Measurements from ENCODE around the gene ADGRG1. TPM values are rescaled to one million over a fixed set of nuclear protein-coding genes. Genes with fewer than 3 reads are reported as not detected.

The ADGRG1 gene
- total RNA-seq, 1 donor from 2014 or later: 4.8 TPM

DNA sequence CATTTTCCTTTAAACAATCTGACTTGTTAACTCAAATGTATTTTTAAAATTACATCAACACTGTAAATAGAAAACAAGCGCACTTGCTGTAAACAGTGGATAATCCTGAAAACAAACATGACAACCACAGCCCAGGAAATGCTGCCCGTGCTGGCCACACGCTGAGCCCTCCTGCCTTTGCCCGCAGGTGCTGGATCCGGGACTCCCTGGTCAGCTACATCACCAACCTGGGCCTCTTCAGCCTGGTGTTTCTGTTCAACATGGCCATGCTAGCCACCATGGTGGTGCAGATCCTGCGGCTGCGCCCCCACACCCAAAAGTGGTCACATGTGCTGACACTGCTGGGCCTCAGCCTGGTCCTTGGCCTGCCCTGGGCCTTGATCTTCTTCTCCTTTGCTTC, 33.1 kb downstream of the ADGRG1 start:
- Mint-ChIP-seq H3K4me3 (ENCODE audit: unreplicated experiment) (no peak overlapping the region), H3K36me3 (ENCODE audit: unreplicated experiment) (no peaks in the 10 kb centered on the region), H3K27me3 (ENCODE audit: unreplicated experiment) (peaks cover 5% of the 10 kb centered on the region), H3K27ac (ENCODE audit: unreplicated experiment) (no peak overlapping the region), H3K4me1 (ENCODE audit: unreplicated experiment) (no peaks in the 10 kb centered on the region), H3K9me3 (ENCODE audit: unreplicated experiment) (no peaks in the 10 kb centered on the region)
- no peak for DNase-seq (ENCODE audit: extremely low spot score, unreplicated experiment)
- TF ChIP-seq, protein P1, sequence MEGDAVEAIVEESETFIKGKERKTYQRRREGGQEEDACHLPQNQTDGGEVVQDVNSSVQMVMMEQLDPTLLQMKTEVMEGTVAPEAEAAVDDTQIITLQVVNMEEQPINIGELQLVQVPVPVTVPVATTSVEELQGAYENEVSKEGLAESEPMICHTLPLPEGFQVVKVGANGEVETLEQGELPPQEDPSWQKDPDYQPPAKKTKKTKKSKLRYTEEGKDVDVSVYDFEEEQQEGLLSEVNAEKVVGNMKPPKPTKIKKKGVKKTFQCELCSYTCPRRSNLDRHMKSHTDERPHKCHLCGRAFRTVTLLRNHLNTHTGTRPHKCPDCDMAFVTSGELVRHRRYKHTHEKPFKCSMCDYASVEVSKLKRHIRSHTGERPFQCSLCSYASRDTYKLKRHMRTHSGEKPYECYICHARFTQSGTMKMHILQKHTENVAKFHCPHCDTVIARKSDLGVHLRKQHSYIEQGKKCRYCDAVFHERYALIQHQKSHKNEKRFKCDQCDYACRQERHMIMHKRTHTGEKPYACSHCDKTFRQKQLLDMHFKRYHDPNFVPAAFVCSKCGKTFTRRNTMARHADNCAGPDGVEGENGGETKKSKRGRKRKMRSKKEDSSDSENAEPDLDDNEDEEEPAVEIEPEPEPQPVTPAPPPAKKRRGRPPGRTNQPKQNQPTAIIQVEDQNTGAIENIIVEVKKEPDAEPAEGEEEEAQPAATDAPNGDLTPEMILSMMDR (IDR thresholded peaks at IDR 0.05): no peak

GRCh38 chr16:57661936-57662906, 33.8 kb downstream of the ADGRG1 start:
- TF ChIP-seq, protein P1 (IDR thresholded peaks at IDR 0.05): no peak
- Mint-ChIP-seq H3K36me3 (ENCODE audit: unreplicated experiment) (no peaks in the 10 kb centered on the region), H3K27ac (ENCODE audit: unreplicated experiment) (no peak overlapping the region), H3K4me3 (ENCODE audit: unreplicated experiment) (no peak overlapping the region), H3K9me3 (ENCODE audit: unreplicated experiment) (no peaks in the 10 kb centered on the region), H3K4me1 (ENCODE audit: unreplicated experiment) (no peaks in the 10 kb centered on the region), H3K27me3 (ENCODE audit: unreplicated experiment) (peaks cover 5% of the 10 kb centered on the region)
- no peak for DNase-seq (ENCODE audit: extremely low spot score, unreplicated experiment)

- H3K4me1 Mint-ChIP-seq (ENCODE audit: unreplicated experiment): no peaks in the 10 kb centered on the region
- H3K9me3 Mint-ChIP-seq (ENCODE audit: unreplicated experiment): no peaks in the 10 kb centered on the region
- peaks cover 5% of the 10 kb centered on the region for H3K27me3 Mint-ChIP-seq (ENCODE audit: unreplicated experiment)
- TF ChIP-seq, protein P1 (IDR thresholded peaks at IDR 0.05): no peak
- no peaks in the 10 kb centered on the region for H3K36me3 Mint-ChIP-seq (ENCODE audit: unreplicated experiment)
- no peak overlapping the region for H3K27ac Mint-ChIP-seq (ENCODE audit: unreplicated experiment)
- H3K4me3 Mint-ChIP-seq (ENCODE audit: unreplicated experiment): no peak overlapping the region
- DNase-seq (ENCODE audit: extremely low spot score, unreplicated experiment): no peak
These were observed 35.0 kb downstream of the ADGRG1 start for GRCh38 chr16:57663436-57663835.

DNA sequence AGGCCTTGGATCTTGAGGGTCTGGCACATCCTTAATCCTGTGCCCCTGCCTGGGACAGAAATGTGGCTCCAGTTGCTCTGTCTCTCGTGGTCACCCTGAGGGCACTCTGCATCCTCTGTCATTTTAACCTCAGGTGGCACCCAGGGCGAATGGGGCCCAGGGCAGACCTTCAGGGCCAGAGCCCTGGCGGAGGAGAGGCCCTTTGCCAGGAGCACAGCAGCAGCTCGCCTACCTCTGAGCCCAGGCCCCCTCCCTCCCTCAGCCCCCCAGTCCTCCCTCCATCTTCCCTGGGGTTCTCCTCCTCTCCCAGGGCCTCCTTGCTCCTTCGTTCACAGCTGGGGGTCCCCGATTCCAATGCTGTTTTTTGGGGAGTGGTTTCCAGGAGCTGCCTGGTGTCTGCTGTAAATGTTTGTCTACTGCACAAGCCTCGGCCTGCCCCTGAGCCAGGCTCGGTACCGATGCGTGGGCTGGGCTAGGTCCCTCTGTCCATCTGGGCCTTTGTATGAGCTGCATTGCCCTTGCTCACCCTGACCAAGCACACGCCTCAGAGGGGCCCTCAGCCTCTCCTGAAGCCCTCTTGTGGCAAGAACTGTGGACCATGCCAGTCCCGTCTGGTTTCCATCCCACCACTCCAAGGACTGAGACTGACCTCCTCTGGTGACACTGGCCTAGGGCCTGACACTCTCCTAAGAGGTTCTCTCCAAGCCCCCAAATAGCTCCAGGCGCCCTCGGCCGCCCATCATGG, 35.7 kb downstream of the ADGRG1 start:
- DNase-seq (ENCODE audit: extremely low spot score, unreplicated experiment): no peak
- Mint-ChIP-seq H3K9me3 (ENCODE audit: unreplicated experiment) (no peaks in the 10 kb centered on the region), H3K27me3 (ENCODE audit: unreplicated experiment) (peaks cover 4% of the 10 kb centered on the region), H3K4me3 (ENCODE audit: unreplicated experiment) (no peak overlapping the region), H3K36me3 (ENCODE audit: unreplicated experiment) (no peaks in the 10 kb centered on the region), H3K27ac (ENCODE audit: unreplicated experiment) (no peak overlapping the region), H3K4me1 (ENCODE audit: unreplicated experiment) (no peaks in the 10 kb centered on the region)
- TF ChIP-seq, protein P1 (IDR thresholded peaks at IDR 0.05): no peak

DNA sequence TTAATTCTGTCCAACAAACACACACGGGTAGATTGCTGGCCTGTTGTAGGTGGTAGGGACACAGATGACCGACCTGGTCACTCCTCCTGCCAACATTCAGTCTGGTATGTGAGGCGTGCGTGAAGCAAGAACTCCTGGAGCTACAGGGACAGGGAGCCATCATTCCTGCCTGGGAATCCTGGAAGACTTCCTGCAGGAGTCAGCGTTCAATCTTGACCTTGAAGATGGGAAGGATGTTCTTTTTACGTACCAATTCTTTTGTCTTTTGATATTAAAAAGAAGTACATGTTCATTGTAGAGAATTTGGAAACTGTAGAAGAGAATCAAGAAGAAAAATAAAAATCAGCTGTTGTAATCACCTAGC, 36.2 kb downstream of the ADGRG1 start:
- TF ChIP-seq, protein P1 (IDR thresholded peaks at IDR 0.05): no peak
- DNase-seq (ENCODE audit: extremely low spot score, unreplicated experiment): no peak
- peaks cover 6% of the 10 kb centered on the region for H3K27me3 Mint-ChIP-seq (ENCODE audit: unreplicated experiment)
- H3K36me3 Mint-ChIP-seq (ENCODE audit: unreplicated experiment): no peaks in the 10 kb centered on the region
- no peaks in the 10 kb centered on the region for H3K4me1 Mint-ChIP-seq (ENCODE audit: unreplicated experiment)
- no peaks in the 10 kb centered on the region for H3K9me3 Mint-ChIP-seq (ENCODE audit: unreplicated experiment)
- no peak overlapping the region for H3K27ac Mint-ChIP-seq (ENCODE audit: unreplicated experiment)
- H3K4me3 Mint-ChIP-seq (ENCODE audit: unreplicated experiment): no peak overlapping the region

All from osteocyte (in vitro differentiated cells).